Stomach smooth muscle (tissue), 2 donors: Measurements from ENCODE around the gene CNNM3.

Experiments used
- H3K27ac ChIP-seq: one replicate; pipeline ENCODE4 v1.7.0; 2013; ENCODE audit warnings: mild to moderate bottlenecking, low read length, inconsistent platforms
- H3K27me3 ChIP-seq, 2 donors: one replicate each; pipeline ENCODE4 v1.7.0; 2013; ENCODE audit warnings: low read length in 2 of 2; ENCODE audit not compliant: insufficient read depth in 2 of 2, control insufficient read depth in 1 of 2
- H3K36me3 ChIP-seq, 2 donors: one replicate each; pipeline ENCODE4 v1.7.0; 2013; ENCODE audit warnings: low read length in 2 of 2; ENCODE audit not compliant: control insufficient read depth in 2 of 2, insufficient read depth in 2 of 2
- H3K4me1 ChIP-seq: one replicate; pipeline ENCODE4 v1.7.0; 2013; ENCODE audit warnings: low read length; ENCODE audit not compliant: control insufficient read depth, insufficient read depth
- H3K4me3 ChIP-seq, 2 donors: one replicate each; pipeline ENCODE4 v1.7.0; 2013; ENCODE audit warnings: low read length in 2 of 2
- H3K9ac ChIP-seq, 2 donors: one replicate each; pipeline ENCODE4 v1.7.0; 2013; ENCODE audit warnings: low read length in 2 of 2, mild to moderate bottlenecking in 1 of 2
- H3K9me3 ChIP-seq, 2 donors: one replicate each; pipeline ENCODE4 v1.7.0; 2013; ENCODE audit warnings: low read length in 2 of 2; ENCODE audit not compliant: control insufficient read depth in 2 of 2
- donor health status: healthy.
- donor health status: Pancreatic carcinoma.

CNNM3 gene

DNA sequence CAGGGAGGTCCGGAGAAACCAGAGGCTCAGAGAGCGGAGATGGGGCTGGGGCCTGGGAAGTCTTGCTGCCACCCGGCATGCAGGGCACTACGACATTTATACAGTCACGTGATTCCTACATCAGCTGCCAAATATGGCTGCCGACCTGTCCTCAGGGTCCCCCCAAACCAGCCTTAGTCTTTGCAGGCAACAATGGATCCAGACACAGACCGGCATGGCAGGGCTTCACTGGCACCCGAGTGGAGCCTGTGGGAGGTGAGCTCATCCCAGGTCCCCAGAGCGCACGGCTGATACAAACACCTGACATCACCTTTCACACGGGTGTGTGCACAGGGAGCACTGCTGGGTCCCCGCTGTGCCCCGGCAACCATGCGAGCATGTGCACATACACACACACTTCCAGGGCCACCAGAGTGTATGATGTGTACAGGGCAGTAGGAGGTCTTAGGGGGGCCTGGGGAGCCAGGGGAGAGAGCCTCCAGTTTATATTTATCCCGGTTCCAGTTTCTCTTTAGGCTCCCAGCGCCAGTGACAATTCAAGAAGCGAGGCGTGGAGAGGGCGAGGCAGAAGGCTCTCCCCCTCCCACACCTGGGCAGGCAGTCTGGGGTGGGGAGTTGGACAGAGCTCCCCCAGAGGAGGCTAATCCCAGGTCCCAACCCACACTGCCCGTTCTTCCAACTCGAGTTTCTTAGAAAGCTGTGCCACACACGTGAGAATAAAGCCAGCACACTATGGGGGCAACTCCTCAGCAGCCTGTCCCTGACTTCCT is 51.1 kb downstream of the CNNM3 start:
- H3K27ac ChIP-seq: peak overlapping the region; percentile 95
- H3K9ac ChIP-seq: peak overlapping the region; percentile 64 to 95
- peaks cover 33 to 45% of the 10 kb centered on the region in 2 donors for H3K36me3 ChIP-seq
- H3K4me1 ChIP-seq: peaks cover 55% of the 10 kb centered on the region
- H3K4me3 ChIP-seq: peak overlapping the region; percentile 84 to 86
- H3K9me3 ChIP-seq: no peaks in the 10 kb centered on the region
- H3K27me3 ChIP-seq: no peaks in the 10 kb centered on the region

DNA sequence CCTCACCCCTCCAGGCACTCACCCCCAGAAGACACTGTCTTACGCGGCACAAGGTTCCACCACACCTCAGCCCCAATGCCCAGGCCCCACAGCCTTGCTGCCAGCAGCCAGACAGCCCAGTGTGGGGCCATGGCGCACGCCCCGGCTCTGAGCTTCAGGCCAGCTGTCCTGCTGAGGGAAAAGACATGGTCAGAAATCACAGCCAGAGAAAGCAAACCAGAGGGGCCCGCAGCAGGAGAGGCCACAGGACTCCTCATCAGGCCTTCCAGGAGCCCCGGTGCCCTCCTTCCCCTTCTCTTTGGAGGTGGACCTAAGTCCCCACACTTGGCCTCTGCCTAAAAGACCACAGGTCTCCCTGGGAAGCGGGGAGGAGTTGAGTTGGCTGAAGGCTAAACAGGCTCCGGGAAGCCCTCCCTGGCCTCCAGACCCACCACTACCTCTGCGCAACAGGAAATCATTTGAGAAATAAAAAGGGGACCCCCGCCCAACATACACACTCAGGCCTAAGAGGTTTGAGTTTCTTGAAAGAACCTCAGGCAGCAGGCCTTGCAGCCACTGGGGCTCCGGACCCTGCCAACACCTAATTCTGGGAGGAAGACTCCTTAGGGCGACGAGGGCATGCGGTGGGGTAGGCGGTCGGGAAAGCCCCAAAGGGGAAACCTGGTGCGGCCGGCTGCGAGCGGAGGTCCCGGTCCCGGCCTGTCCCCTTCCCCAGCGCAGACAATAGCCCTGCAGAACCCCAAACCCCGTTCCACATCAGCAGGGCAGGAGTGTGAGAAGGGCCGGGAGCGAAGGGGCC is 51.9 kb downstream of the CNNM3 start:
- Histone ChIP-seq H3K4me1 (peaks cover 55% of the 10 kb centered on the region), H3K27me3 (no peaks in the 10 kb centered on the region), H3K36me3 (peaks cover 32 to 43% of the 10 kb centered on the region in 2 donors), H3K9me3 (no peaks in the 10 kb centered on the region), H3K4me3 (peak overlapping the region; percentile 84 to 86), H3K27ac (peak overlapping the region; percentile 95), H3K9ac (peak overlapping the region; percentile 64 to 95)

DNA sequence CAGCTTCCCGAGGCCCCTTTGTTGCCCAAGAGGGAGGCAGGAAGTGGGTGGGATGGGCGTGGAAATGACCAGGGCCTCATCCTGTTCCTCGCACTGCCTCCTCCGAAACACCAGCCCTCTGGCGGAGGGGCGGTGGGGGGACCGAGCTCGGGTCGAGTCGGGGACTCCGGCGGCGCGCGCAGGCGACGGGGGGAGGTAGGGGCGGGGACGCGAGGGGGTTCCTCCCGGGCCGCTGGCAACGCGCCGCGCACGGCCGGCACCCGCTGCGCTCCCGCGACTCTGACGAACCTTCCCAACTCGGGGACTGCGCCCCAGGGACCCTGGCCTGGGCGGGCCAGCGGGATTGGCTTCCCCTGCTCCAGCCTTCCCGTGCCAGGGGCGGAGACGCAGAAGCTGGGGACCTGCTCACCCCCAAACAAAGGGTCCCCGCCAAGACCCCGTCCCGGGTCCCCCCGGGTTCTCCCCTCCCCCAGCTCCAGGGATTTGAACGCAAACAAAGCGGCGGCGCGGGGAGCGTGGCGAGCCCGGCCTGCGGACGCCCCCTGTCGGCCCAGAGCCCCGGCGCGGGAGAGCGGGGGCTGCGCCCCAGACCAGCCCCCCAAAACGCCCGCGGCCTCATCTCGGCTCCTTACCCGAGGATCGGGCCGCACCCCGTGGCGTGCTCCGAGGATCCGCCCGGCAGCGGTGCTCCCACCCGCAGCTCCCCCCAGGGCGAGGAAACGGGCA is 52.6 kb downstream of the CNNM3 start:
- Histone ChIP-seq H3K9ac (peak overlapping the region; percentile 84 to 95), H3K27me3 (no peaks in the 10 kb centered on the region), H3K4me1 (peaks cover 55% of the 10 kb centered on the region), H3K36me3 (peaks cover 24 to 36% of the 10 kb centered on the region in 2 donors), H3K27ac (peak overlapping the region; percentile 95), H3K4me3 (peak overlapping the region; percentile 84 to 86), H3K9me3 (no peaks in the 10 kb centered on the region)

DNA sequence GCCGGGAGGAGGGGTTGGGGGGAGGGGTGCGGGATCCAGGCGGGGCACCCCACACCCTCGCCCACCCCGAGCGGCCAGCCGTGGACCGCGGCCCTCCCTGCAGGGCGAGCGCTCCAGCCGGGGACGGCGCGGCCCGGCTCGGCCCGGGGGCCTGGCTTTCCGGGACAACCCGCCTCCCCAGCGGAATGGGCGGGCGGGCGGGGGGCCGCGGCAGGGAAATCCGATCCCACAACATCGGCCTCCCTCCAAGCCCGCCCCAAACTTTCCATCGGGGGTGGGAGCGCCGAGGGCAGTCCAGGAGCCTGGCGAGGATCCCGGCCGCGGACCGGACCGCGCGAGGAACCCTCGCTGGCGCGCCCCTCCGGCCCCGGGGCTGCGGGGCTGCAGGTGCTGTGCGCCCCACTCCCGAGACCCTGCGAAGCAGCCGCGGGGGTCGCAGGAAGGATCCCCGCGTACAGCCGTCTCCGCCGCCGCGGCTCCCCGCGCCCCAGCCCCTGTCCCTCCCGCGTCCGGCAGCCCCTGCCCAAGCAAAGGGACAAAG is 53.3 kb downstream of the CNNM3 start:
- no peaks in the 10 kb centered on the region for H3K27me3 ChIP-seq
- H3K36me3 ChIP-seq: peaks cover 20 to 30% of the 10 kb centered on the region in 2 donors
- peak overlapping the region; percentile 86 to 88 for H3K4me3 ChIP-seq
- peak overlapping the region; percentile 95 for H3K27ac ChIP-seq
- no peaks in the 10 kb centered on the region for H3K9me3 ChIP-seq
- peak overlapping the region; percentile 90 to 95 for H3K9ac ChIP-seq
- peaks cover 56% of the 10 kb centered on the region for H3K4me1 ChIP-seq

DNA sequence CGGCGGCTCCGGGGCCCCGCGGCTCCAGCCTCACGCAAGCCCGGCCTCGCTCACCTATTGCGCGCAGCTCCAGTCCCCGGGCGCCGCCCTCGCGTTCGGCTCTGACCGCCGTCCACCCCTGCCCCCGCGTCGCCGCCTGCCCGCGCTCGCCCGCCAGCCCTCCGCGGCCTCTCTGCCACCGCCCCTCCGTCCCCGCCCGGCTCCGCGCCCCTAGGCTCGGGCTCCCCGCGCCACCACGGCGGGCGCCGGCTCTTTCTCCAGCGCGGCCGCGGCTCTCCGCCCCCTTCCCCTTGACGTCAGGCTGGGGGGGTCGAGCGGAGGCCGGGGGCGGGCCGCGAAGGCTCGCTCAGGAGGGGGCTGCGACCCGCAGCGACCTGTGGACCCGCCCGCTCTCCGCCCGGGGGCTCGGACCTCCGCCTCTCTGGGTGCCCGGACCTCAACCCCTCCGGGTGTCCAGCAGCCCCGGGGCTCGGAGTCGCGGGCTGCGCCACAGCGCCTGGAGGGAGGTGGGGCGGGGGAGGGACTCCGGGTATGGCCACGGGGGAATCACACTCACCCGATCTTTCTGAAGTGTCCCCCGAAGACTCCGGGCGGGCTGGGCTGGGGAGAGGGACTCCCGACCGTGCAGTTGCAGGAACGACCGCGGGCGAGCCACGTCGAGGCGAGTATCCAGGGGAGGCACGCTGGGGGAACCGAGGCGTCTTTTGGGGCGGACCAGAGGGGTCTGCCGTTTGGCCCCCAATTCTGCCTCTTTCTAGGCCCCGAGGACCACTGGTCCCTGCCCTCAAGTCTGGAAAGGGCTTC is 54.0 kb downstream of the CNNM3 start, which contains the start of gene SEMA4C:
TSS of gene SEMA4C (minus strand) at position 259 of the 804 bp plus-strand sequence. CDS start 2,194 bp downstream, outside the sequence.
- Histone ChIP-seq H3K27ac (peak within 1 kb of the TSS; percentile 95), H3K27me3 (no peaks in the 10 kb centered on the region), H3K4me1 (peaks cover 49% of the 10 kb centered on the region), H3K4me3 (peak within 1 kb of the TSS; percentile 86 to 88), H3K9me3 (no peaks in the 10 kb centered on the region), H3K9ac (peak within 1 kb of the TSS; percentile 90 to 95), H3K36me3 (peaks cover 13 to 23% of the 10 kb centered on the region in 2 donors)

DNA sequence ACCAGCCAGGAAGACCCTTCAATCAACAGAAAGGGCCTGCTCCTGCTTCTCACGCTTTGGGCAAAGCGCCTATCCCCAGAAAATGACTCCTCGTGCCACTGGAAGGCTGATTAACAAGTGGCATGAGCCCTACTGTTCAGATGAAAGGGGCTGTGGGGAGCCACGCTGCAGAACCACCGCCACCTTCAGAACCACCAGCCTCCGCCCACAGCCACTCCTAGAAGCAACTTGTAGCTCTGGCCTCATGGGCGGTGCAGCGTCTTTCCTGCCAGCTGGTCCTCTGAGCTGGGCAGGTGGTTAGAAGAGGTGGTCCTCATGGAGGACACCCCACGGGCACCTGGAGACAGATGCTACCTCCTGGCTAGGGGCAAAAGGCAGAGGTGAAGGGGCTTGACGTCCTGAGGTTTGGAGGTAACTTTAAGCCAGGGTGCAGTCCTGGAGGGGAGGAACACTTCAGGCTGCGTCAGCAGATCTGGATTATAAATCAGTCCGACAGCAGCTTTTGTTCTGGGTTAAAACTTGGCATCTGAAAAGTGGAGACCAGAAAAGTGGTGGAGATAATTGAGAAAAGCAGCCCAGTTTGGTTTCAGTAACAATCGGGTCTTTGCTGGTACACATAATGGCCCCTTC is 54.7 kb downstream of the CNNM3 start:
- H3K4me1 ChIP-seq: peaks cover 43% of the 10 kb centered on the region

DNA sequence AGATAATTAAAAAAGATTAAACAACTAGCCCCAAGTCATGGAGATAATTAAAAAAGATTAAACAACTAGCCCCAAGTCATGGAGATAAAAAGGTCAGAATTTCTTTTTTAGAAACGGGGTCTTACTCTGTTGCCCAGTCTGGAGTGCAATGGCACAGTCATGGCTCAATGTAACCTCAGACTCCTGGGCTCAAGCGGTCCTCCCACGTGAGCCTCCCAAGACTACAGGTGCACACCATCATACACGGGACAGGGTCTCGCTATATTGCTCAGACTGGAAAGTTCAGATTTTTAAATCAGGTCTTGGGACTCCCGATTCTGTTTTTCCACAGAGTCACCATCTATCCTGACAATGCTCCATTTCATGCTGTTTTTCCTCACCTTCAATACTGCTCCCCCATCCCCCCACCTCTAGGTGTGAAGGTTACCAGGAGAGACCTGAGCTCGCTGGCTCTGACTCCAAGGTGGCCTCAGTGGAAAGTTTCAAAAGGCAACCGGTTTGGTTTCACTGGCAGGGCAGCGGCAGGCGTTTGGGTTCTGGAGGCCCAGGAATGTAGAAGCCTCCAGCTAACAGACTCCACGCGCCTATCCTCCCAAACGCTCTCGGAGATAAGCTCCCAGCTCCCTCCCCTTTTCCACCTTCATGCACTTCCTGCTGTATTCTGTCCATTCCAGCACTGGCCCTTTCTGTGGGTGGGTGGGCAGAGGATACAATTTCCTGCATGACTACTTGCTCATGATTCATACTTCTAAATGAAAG is 56.7 kb downstream of the CNNM3 start:
- no peaks in the 10 kb centered on the region for H3K9me3 ChIP-seq
- H3K36me3 ChIP-seq: no peaks in the 10 kb centered on the region
- no peak overlapping the region for H3K27ac ChIP-seq
- no peak overlapping the region for H3K9ac ChIP-seq
- peaks cover 24% of the 10 kb centered on the region for H3K4me1 ChIP-seq
- no peak overlapping the region for H3K4me3 ChIP-seq
- H3K27me3 ChIP-seq: no peaks in the 10 kb centered on the region

More for the DNA sequence above, 54.7 kb downstream of the CNNM3 start:
- Histone ChIP-seq H3K9ac (peak overlapping the region; percentile 90 to 92), H3K36me3 (peaks cover 6 to 16% of the 10 kb centered on the region in 2 donors), H3K27ac (peak overlapping the region; percentile 93), H3K4me3 (peak overlapping the region; percentile 86 to 88), H3K27me3 (no peaks in the 10 kb centered on the region), H3K9me3 (no peaks in the 10 kb centered on the region)

DNA sequence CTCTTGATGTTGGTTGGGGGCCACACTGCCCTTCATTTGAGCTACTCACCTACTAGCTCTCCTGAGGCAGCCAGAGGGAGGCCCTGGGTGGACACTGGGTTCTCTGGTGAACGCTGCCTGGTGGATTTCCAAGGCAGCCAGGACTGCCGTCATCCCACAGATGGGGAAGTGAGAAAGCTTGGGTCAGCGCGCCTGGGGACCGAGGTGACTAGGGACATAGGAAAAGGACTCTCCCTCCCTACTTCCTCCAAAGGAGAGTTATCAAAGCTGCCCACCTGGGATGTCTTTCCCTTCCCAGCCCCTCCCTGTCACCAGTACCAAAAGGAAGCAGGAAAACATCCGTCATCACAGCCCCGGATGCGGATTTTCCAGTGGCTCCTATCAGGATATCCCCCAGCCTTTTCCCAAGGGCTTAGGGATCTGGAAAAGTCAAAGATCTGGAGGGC is 57.6 kb downstream of the CNNM3 start:
- Histone ChIP-seq H3K36me3 (no peaks in the 10 kb centered on the region), H3K9ac (no peak overlapping the region), H3K27ac (peak overlapping the region; percentile 11), H3K4me1 (peaks cover 18% of the 10 kb centered on the region), H3K9me3 (no peaks in the 10 kb centered on the region), H3K27me3 (no peaks in the 10 kb centered on the region), H3K4me3 (no peak overlapping the region)
